Right ventricle myocardium superior (tissue), 1 donor: ENCODE measurements around the gene CRELD1. TPM values are rescaled to one million over a fixed set of nuclear protein-coding genes. Genes with fewer than 3 reads are reported as not detected.
A peak's percentile ranks its signal among the peaks of the same experiment; 100 is the strongest.
"Not testable (repeated sequence)": the region's sequence is repeated elsewhere in the genome, so short reads cannot be mapped to it uniquely, and the experiment has no call there.

Source experiments
- ATAC-seq: fragments of 200-7000 bp; cut with Tn5 transposase; one replicate; pipeline ENCODE4 v1.9.1; 2020; ENCODE audit warnings: mild to moderate bottlenecking; ENCODE audit not compliant: poor library complexity
- DNase-seq: peaks from one replicate; pipeline ENCODE4 v3.0.0-alpha.2; 2020
- intact Hi-C: fragments of 100-400 bp; cut with DNase I; formaldehyde crosslinking; loops from one replicate; pipeline ENCODE4 v1.11.2; 2022
- long read RNA-seq: library from polyadenylated mRNA; unstranded; transcript quantifications from one replicate; pipeline ENCODE4 v2.0.0, GENCODE V29; 2021
- total RNA-seq: library from RNA; stranded (reverse); fragmentation: NEBNext Ultra II Directional; extraction: Animal tissue kit (Norgen Biotek cat#: 25700); gene quantifications from one replicate; pipeline ENCODE4 v1.2.1, GENCODE V29; 2021
- donor health status: DM: no; HTN: yes; CAD: no; lungs with severe emphysema.

Gene CRELD1, protein sequence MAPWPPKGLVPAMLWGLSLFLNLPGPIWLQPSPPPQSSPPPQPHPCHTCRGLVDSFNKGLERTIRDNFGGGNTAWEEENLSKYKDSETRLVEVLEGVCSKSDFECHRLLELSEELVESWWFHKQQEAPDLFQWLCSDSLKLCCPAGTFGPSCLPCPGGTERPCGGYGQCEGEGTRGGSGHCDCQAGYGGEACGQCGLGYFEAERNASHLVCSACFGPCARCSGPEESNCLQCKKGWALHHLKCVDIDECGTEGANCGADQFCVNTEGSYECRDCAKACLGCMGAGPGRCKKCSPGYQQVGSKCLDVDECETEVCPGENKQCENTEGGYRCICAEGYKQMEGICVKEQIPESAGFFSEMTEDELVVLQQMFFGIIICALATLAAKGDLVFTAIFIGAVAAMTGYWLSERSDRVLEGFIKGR
- 63.9 TPM for total RNA-seq
- long read RNA-seq, transcript CRELD1-206 (11 exons, 1,778 nt): major isoform, 119 of 243 reads
- long read RNA-seq, transcript CRELD1-203 (11 exons, 1,728 nt): minor isoform, 78 of 243 reads
- long read RNA-seq, transcript CRELD1-202 (10 exons, 2,696 nt): minor isoform, 23 of 243 reads
- long read RNA-seq, partial matches to known transcripts: 5 of 243 reads
- long read RNA-seq, other reads (novel, unspliced or antisense): 16 of 243 reads

DNA sequence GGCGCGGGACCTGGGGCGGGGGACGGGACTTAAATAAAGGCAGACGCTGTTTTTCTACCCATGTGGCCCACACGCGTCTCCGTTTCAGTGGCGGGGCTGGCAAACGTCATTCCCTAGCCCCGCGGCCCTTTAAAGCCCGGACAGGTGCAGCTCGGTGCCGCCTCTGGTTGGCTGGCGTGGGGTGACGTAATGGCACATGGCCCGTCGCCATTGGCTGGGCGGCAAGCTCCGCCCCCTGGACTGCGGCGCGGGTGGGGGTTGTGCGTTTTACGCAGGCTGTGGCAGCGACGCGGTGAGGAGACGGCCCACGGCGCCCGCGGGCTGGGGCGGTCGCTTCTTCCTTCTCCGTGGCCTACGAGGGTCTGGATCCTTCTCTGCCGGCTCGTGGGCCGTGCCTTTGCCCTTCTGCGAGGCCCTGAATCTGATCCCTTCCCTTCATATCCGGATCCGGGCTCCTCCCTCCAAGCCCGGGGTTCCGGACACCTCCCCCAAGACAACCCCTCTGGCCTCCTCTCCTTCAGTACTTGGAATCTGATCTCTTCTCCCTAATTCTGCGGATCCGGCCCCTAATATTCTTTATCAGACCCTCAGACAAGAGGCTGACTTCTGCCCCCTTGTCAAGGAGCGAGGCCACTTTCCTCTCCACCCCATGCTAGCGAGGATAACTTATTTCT, at the start of gene CRELD1:
TSS of gene CRELD1 (plus strand) at position 274 of the 674 bp plus-strand sequence. CDS start 605 bp downstream, outside the sequence.
- intact Hi-C loops: no loop called here
- DNase-seq (peak; percentile 98), ATAC-seq (peak; percentile 97)

DNA sequence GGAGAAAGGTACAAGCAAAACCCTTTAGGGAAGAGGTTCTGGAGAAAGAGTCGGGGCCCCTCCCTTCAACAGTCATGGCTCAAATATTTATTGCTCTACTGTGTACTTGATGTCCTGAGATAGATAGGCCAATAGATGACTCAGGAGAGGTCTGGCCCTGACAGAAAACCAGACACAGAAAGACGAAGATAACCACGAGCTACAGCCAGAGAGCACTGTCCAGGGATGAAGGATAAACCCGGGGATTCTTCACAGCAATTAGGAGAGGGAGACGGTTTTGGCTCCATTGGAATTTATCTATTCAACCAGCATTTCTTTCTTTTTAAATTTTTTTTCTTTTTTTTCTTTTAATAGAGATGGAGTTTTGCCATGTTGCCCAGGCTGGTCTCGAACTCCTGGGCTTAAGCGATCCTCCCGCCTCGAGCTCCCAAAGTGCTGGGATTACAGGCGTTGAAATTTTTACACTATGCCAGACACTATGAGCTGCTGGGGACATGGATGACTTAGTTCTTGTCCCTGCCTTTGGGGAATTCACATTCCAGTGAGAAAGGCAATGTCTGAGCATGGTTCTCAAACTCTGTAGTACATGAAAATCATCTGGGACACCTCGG, 49.0 kb upstream of the CRELD1 start:
- intact Hi-C loops: no loop called here
- DNase-seq (no peak), ATAC-seq (no peak)

DNA sequence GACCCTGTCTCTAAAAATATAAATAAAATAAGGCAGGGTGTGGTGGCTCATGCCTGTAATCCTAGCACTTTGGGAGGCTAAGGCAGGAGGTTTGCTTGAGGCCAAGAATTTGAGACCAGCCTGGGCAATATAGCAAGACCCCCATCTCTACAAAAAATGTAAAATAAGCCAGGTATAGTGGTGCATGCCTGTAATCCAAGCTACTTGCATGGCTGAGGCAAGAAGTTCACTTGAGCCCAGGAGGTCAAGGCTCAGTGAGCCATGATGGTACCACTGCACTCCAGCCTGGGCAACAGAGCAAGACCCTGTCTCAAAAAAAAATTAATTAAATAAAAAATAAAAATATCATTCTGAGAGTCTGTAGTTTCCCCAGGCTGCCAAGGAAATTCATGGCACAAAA, 47.3 kb upstream of the CRELD1 start:
- intact Hi-C loops: no loop called here
- ATAC-seq (no peak), DNase-seq (no peak)

DNA sequence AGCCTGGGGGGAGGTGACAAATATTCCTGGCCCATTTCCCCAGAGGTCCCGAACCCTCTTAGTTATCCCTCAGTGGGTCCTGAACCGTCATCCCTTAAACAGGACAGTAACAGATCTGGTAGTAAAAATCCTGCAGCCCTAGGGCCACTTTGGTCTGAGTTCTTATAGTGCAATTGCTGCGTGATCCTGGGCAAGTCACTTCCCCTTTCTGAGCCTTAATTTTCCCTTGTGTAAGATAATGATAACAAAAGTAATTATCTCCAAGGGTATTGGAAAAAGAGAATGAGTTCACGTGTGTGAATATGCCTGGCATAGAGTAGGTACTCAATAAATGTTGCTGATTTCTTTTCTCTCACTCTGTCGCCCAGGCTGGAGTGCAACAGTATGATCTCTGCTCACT, 46.2 kb upstream of the CRELD1 start:
- no peak for DNase-seq
- intact Hi-C loops: no loop called here
- ATAC-seq: no peak

DNA sequence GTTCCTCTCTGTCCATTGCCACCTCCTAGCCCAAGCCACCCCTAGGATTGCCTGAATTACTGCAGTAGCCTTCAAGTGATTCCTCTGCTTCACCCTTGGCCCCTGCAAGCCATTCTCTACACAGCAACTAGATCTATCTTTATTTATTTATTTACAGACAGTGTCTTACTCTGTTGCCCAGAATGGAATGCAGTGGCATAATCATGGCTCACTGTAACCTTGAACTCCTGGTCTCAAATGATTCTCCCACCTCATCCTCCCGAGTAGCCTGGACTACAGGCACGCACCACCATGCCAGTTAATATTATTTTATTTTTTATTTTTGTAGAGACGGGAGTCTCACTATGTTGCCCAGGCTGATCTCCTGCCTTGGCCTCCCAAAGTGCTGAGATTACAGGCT, 45.1 kb upstream of the CRELD1 start:
- no peak for DNase-seq
- intact Hi-C loops: no loop called here
- no peak for ATAC-seq

DNA sequence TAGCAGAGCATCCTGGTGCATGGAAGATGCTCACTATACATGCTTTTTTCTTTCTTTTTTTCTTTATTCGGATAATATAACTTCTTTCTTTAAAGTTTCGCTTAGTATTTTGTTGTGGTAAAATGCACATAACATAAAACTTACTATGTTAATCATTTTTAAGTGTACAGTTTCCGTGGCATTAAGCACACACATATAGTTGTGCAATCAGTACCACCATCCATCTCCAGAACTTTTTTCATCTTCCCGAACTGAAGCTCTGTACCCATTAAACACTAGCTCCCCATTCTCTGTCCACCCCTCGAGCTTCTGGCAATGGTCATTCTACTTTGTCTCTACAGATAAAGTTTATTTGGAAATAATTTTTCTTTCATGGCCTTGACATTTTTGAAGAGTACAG, 44.2 kb upstream of the CRELD1 start:
- intact Hi-C loops: no loop called here

DNA sequence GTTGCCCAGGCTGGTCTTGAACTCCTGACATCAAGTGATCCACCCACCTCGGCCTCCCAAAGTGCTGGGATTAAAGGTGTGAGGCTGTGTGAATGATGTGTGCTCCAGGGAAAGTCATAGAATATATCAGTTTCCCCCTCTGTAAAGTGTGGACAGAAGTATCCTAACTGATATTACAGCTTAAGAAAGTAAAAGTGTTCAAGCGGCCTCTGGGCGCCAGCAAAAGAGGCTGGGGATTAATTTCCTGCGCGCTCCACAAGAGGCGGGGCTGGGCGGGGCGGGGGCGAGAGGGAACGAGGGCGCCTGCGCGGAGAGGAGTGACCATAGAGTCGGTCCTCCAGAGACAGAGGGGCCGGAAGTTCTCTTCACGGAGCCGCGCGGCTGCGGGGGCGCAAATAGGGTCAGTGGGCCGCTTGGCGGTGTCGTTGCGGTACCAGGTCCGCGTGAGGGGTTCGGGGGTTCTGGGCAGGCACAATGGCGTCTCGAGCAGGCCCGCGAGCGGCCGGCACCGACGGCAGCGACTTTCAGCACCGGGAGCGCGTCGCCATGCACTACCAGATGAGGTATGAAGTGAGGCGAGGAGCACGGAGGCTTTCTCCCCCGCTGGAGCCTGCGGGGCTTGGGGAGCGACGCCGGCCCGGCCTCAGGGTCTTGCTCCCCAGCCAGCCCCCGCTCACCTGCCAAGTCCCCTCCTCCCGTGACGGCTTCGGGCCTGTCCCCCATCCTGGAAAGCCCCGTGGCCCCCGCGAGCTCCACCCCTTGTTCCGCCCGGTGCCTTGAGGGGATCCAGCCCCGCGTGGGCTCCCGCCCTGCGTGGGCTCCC, 43.2 kb upstream of the CRELD1 start, which contains the start of gene JAGN1:
TSS of gene JAGN1 (plus strand) at position 362 of the 823 bp plus-strand sequence. CDS start at position 475, 113 bp downstream.
- intact Hi-C loops: no loop called here
- ATAC-seq: peak; percentile 99
- peak; percentile 93 for DNase-seq

More for the DNA sequence above, 44.2 kb upstream of the CRELD1 start:
- DNase-seq: no peak
- no peak for ATAC-seq

DNA sequence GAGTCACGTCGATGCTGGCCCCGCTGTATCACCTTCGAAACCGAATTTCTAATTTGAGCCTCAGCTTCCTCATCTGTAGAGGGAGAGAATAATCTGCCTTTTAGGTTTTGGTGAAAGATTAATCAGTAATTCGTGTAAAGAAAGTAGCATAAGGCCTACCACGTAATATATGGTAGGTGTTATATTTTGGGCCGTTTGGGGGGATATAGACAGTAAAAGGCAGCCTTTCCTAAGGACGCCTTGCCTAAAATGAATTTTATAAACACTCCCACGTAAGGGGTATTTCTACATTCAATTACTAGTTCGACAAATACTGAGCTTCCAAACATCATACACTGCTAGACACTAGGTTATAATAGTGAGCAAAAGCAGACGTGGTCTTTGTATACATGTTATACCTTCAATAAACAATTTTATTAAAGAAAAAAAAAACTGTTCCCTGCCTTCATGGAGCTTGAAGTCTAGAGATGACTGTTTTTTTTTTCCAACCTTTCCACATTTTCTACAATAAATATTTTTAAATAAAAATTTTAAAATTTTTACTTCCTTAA, 42.5 kb upstream of the CRELD1 start:
- intact Hi-C loops: no loop called here
- ATAC-seq (no peak), DNase-seq (no peak)

DNA sequence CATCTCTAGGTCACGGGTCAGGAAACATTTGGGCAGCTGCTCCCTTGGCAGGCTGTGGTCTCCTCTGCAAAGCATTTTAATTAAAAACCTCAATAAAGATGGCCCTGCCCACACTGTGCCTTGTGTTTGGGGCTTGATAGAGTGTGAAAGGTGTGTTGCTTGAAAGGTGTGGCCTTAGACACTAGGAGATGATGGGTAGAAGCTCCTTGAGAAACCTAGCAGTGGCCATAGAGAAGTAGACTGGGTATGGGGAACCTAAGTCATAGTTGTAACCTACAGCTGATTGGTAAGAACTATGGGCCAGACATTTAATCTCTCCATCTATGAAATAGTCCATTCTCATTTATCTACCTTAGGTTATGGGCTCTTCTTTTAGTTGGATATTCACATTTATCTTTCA, 39.9 kb upstream of the CRELD1 start:
- intact Hi-C loops: no loop called here
- no peak for ATAC-seq
- no peak for DNase-seq

DNA sequence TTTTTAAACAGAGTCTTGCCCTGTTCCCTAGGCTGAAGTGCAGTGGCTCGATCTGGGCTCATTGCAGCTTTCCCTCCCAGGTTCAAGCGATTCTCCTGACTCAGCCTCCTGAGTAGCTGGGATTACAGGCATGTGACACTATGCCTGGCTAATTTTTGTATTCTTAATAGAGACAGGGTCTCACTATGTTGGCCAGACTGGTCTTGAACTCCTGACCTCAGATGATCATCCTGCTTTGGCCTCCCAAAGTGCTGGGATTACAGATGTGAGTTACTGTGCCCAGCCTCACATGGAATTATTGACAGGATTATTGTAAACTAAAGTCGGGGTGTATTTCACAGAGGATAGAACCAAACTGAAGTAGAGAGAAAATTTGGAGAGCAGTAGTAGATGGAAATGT, 37.9 kb upstream of the CRELD1 start:
- ATAC-seq, DNase-seq, intact Hi-C loops: not testable (repeated sequence)

DNA sequence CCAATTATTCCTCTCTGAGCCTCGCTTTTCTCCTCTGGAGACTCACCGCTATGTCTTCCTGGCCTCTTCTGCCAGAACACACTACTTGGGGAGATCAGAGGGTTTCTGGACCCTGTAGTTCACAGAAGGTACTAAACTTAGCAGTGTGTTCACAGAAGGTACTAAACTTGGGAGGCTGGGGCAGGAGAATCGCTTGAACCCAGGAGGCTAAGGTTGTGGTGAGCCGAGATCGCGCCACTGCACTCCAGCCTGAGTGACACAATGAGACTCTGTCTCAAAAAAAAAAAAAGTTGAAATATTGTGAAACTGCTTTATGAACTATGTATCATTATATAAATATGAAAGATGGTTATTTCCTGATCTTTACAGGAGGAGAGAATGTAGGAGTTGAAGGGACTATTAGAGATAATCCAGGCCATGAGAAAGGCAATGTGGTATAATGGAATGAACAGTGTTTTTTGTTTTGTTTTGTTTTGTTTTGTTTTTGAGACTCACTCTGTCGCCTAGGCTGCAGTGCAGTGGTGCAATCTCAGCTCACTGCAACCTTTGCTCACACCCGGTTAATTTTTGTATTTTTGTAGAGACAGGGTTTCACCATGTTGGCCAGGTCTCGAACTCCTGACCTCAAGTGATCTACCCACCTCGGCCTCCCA, 36.8 kb upstream of the CRELD1 start:
- intact Hi-C loops, DNase-seq, ATAC-seq: not testable (repeated sequence)

DNA sequence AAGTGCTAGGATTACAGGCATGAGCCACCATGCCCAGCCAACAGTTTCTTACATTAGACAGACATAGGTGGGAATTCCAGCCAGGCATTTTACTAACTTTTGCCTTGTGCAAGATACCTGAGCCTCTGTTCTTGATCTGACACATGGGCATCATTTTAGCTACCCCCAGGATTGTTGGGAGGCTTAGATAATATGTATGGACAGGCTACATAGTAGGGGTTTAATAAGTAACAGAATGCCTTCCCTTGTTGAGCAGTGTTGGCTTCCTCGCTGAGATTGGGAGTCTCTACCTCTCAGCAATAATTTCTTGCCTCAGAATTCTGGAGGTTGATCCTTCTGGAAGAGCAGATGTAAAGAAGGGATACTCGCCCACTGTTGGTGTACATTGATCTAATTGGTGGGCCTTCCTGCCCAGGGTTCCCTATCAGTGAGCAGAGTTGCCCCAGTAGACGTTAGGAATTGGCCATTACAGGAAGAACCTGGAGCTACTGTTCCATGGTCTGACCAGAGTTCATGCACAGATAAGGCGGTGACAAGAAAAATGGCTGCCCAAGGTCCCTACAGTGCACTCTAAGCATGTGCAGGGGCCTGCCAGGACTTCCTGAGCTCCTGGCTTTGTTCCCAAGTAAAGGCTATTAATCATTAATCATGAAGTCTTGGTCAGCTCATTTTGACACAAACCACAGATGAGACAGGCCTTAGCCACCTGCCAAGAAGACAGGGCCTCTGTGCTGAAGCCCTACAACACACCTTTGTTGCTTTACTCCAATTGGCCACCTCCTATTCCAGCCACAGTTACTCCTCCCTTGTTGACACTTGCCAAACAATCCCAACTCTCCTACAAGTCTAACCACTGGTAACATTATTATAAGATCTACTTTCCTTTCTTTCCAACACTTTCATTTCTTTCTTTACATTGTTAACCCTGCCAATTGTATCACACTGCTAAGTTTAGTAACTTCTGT, 35.9 kb upstream of the CRELD1 start:
- intact Hi-C loops: no loop called here
- DNase-seq (no peak), ATAC-seq (peak; percentile 51)

DNA sequence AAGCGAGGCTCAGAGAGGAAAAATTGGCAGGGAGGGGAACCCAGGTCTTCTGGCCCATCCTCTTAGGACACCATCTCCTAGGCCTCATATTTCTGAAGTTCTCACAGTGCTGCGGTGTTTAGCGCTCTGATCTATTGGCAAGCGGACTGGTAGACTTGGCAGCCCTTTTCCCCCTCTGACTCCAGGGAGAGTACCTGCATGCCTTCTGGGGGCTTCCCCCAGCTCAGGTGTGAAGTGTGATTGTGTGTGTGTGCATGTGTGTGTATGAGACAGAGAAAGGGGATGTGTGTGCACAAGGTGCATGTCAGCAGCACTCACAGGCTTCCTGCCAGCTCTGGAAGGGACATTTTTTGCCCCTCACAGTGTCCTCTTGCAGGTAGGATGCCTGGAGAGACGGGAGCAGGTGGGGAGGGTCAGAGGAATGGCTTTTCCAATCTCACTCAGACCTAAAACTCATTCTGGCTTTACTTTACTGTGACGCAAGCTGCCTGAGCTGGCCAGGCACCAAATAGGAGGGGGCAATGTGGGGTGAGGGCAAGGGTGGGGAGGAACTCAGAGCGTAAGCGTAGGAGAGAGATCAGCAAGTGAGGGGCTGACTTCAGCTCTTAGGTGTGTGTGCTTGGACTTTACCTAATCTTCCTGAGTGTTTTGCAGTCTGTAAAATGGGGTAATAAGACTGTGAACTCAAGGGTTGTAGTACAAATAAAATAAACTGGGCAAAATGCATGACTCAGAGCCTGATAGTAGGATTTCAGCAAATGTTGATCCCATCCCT, 35.0 kb upstream of the CRELD1 start:
- DNase-seq: no peak
- intact Hi-C loops: no loop called here
- ATAC-seq: no peak

DNA sequence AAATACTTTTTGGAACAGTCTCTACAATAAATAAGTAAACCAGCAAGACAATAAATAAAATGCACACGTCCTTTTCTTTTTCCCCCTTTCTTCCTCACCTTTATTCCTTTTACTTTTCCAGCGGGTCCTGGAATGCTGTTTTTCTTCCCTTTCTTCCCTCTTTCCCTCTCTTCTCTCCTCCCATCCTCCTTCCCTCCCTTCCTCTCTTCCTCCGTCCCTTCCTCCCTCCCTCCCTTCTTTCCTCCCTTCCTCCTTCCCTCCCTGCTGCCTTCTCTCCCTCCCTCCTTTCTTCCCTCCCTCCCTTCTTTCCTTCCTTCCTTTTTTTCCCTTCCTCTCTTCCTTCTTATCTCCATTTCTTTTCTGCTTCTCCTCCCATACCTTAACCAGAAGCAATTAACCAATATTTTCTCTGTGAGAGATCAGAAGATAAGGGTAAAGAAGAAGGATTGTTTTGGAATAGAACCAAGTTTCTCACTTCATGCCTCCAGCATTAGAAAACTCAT, 34.3 kb upstream of the CRELD1 start:
- intact Hi-C loops: no loop called here

DNA sequence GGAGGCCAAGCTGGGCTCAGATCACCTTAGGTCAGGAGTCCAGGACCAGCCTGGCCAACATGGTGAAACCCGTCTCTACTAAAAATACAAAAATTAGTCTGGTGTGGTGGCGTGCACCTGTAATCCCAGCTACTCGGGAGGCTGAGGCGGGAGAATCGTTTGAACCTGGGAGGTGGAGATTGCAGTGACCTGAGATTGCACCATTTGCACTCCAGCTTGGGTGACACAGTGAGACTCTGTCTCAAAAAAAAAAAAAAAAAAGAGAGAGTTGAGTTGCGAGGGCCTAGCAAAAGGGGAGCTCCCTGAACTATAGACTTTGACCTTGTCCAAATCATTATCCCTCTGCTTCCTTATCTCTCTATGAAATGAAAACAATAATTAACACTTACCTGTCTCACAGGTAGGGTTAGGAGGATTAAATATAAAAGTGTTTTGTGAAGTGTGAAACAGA, 32.6 kb upstream of the CRELD1 start:
- ATAC-seq, DNase-seq, intact Hi-C loops: not testable (repeated sequence)

More for the DNA sequence above, 34.3 kb upstream of the CRELD1 start:
- no peak for ATAC-seq
- no peak for DNase-seq
